HepG2 (cell line): Measurements from ENCODE around the gene ZC3H14. TPM values are rescaled to one million over a fixed set of nuclear protein-coding genes. Genes with fewer than 3 reads are reported as not detected.

Experiments used
- ARID5B ChIP-seq: IDR thresholded peaks from 2 replicates; pipeline ENCODE4 v1.4.0; 2020; ENCODE audit warnings: mild to moderate bottlenecking, missing genetic modification reagents
- BHLHE40 ChIP-seq: IDR thresholded peaks from 2 replicates; pipeline ENCODE4 v1.6.1; 2011; ENCODE audit warnings: low read length, improper control_type of control experiment
- CEBPG ChIP-seq: IDR thresholded peaks from 2 replicates; pipeline ENCODE4 v1.6.1; 2016
- EHMT2 ChIP-seq: fragments of 200-600 bp; sonication (generic); IDR thresholded peaks from 2 replicates; pipeline ENCODE4 v1.7.0; 2017; ENCODE audit warnings: antibody characterized with exemption, low read depth, low read length, borderline replicate concordance
- FOXA1 ChIP-seq, 2 experiments: fragments of 450-650 bp in 1 of 2; sonication (generic) in 1 of 2; formaldehyde crosslinking in 1 of 2; IDR thresholded peaks; 2 replicates each; pipeline versions ENCODE4 v1.4.0 to v1.6.1; 2016 to 2020; ENCODE audit warnings: missing genetic modification reagents in 1 of 2
- GABPB1 ChIP-seq: IDR thresholded peaks from 2 replicates; pipeline ENCODE4 v1.6.1; 2016; ENCODE audit warnings: mild to moderate bottlenecking, missing genetic modification reagents, moderate library complexity, missing compliant biosample characterization
- GPN1 ChIP-seq: sonication (generic); formaldehyde crosslinking; IDR thresholded peaks from 2 replicates; pipeline ENCODE4 v1.5.1; 2020; ENCODE audit warnings: missing genetic modification reagents, borderline replicate concordance
- GZF1 ChIP-seq: sonication (generic); formaldehyde crosslinking; IDR thresholded peaks from 2 replicates; pipeline ENCODE4 v1.5.1; 2020; ENCODE audit warnings: mild to moderate bottlenecking, missing genetic modification reagents
- HES4 ChIP-seq: sonication (generic); formaldehyde crosslinking; IDR thresholded peaks from 2 replicates; pipeline ENCODE4 v1.9.0; 2021; ENCODE audit warnings: mild to moderate bottlenecking, missing genetic modification reagents, borderline replicate concordance
- ISL2 ChIP-seq: sonication (generic); formaldehyde crosslinking; IDR thresholded peaks from 2 replicates; pipeline ENCODE4 v1.5.0; 2020; ENCODE audit warnings: missing genetic modification reagents
- KDM2A ChIP-seq: sonication (generic); formaldehyde crosslinking; IDR thresholded peaks from 2 replicates; pipeline ENCODE4 v1.4.0; 2020; ENCODE audit warnings: low read depth, missing genetic modification reagents, borderline replicate concordance
- MED1 ChIP-seq: sonication (generic); formaldehyde crosslinking; IDR thresholded peaks from 2 replicates; pipeline ENCODE4 v1.4.0; 2020; ENCODE audit warnings: missing genetic modification reagents
- MYC ChIP-seq: sonication (generic); formaldehyde crosslinking; IDR thresholded peaks from 2 replicates; pipeline ENCODE4 v1.9.0; 2021; ENCODE audit warnings: missing genetic modification reagents, borderline replicate concordance
- PAX8 ChIP-seq: sonication (generic); formaldehyde crosslinking; IDR thresholded peaks from 2 replicates; pipeline ENCODE4 v1.8.0; 2022; ENCODE audit warnings: mild to moderate bottlenecking, missing genetic modification reagents, borderline replicate concordance
- RBFOX2 ChIP-seq: fragments of 200-400 bp; formaldehyde crosslinking; IDR thresholded peaks from 2 replicates; pipeline ENCODE4 v1.6.1; 2017; ENCODE audit warnings: low read depth, mild to moderate bottlenecking, low read length
- REPIN1 ChIP-seq: sonication (generic); formaldehyde crosslinking; IDR thresholded peaks from 2 replicates; pipeline ENCODE4 v1.8.0; 2022; ENCODE audit warnings: missing genetic modification reagents, low read depth, mild to moderate bottlenecking, borderline replicate concordance
- SAP130 ChIP-seq: IDR thresholded peaks from 2 replicates; pipeline ENCODE4 v1.6.1; 2016; ENCODE audit warnings: low read depth
- SMARCC2 ChIP-seq: fragments of 450-650 bp; IDR thresholded peaks from 2 replicates; pipeline ENCODE4 v1.6.1; 2017; ENCODE audit warnings: antibody characterized with exemption, mild to moderate bottlenecking
- TBX2 ChIP-seq: sonication (generic); formaldehyde crosslinking; IDR thresholded peaks from 2 replicates; pipeline ENCODE4 v1.5.0; 2020; ENCODE audit warnings: missing genetic modification reagents, mild to moderate bottlenecking, borderline replicate concordance
- ZGPAT ChIP-seq: IDR thresholded peaks from 2 replicates; pipeline ENCODE4 v1.6.1; 2016; ENCODE audit warnings: mild to moderate bottlenecking
- ZKSCAN8 ChIP-seq: IDR thresholded peaks from 2 replicates; pipeline ENCODE4 v1.6.1; 2016; ENCODE audit warnings: borderline replicate concordance, missing genetic modification reagents, missing compliant biosample characterization
- ZNF143 ChIP-seq: sonication (generic); formaldehyde crosslinking; IDR thresholded peaks from 2 replicates; pipeline ENCODE4 v1.4.0; 2020; ENCODE audit warnings: missing genetic modification reagents
- ZNF460 ChIP-seq: sonication (generic); formaldehyde crosslinking; IDR thresholded peaks from 2 replicates; pipeline ENCODE4 v1.5.1; 2020; ENCODE audit warnings: missing genetic modification reagents, mild to moderate bottlenecking, borderline replicate concordance
- ZNF547 ChIP-seq: sonication (generic); formaldehyde crosslinking; IDR thresholded peaks from 2 replicates; pipeline ENCODE4 v1.5.1; 2020; ENCODE audit warnings: mild to moderate bottlenecking, missing genetic modification reagents
- polyA plus RNA-seq, 8 experiments: library from polyadenylated mRNA; depleted of rRNA in 3 of 8; stranded (reverse) in 7 of 8; unstranded in 1 of 8; fragments of >200 nt; fragmentation: Illumina TruSeq in 4 of 8; extraction: Trizol in 4 of 8; gene quantifications; 2 replicates each; pipeline versions ENCODE4 v1.2.1 to v1.2.3, GENCODE V29; 2011 to 2016; ENCODE audit warnings: low read depth in 4 of 8, missing spikeins in 1 of 8, mixed read lengths in 1 of 8; ENCODE audit not compliant: insufficient read depth in 1 of 8
- total RNA-seq, 5 experiments: library from RNA; depleted of rRNA; stranded (reverse); fragments of >200 nt; fragmentation: Illumina TruSeq; extraction: Trizol; gene quantifications; 2 replicates each; pipeline ENCODE4 v1.2.3, GENCODE V29; 2016; ENCODE audit warnings: low read depth in 1 of 5
- TF ChIP-seq, protein P1 (sequence below): sonication (generic); formaldehyde crosslinking; IDR thresholded peaks from 2 replicates; pipeline ENCODE4 v1.9.0; 2021; ENCODE audit warnings: missing genetic modification reagents, mild to moderate bottlenecking, borderline replicate concordance
- TF ChIP-seq, protein P2 (sequence below): sonication (generic); formaldehyde crosslinking; IDR thresholded peaks from 2 replicates; pipeline ENCODE4 v1.4.0; 2020; ENCODE audit warnings: missing genetic modification reagents

Gene ZC3H14
- total and polyA plus RNA-seq, 2 of the 13 experiments (the other 11 are each of a cell fraction or from before 2014, with no cell fraction given) = 65.1 to 67.5 TPM

- TF ChIP-seq ARID5B = peak; percentile 84
- TF ChIP-seq FOXA1 (IDR thresholded peaks at IDR 0.05) = peak; percentile 83
- peak; percentile 96 for TF ChIP-seq FOXA1 (CRISPR knock-in tag; IDR thresholded peaks at IDR 0.05)
- TF ChIP-seq CEBPG (CRISPR knock-in tag) = peak; percentile 67
- TF ChIP-seq MED1 = peak; percentile 33; the same call in 1 of the 2 replicates
- TF ChIP-seq BHLHE40 = 0 out of 2 replicates have a peak, but pooled peaks have one; percentile 32
- no peak for TF ChIP-seq GPN1 (CRISPR knock-in tag)
- no peak for TF ChIP-seq GABPB1 (CRISPR knock-in tag)
- no peak for TF ChIP-seq ZNF547 (CRISPR knock-in tag)
- peak; percentile 23; the same call in 1 of the 2 replicates for TF ChIP-seq ZKSCAN8 (CRISPR knock-in tag)
- TF ChIP-seq HES4 = no peak
- TF ChIP-seq ZGPAT = peak; percentile 56; the same call in 1 of the 2 replicates
- TF ChIP-seq, protein P1, sequence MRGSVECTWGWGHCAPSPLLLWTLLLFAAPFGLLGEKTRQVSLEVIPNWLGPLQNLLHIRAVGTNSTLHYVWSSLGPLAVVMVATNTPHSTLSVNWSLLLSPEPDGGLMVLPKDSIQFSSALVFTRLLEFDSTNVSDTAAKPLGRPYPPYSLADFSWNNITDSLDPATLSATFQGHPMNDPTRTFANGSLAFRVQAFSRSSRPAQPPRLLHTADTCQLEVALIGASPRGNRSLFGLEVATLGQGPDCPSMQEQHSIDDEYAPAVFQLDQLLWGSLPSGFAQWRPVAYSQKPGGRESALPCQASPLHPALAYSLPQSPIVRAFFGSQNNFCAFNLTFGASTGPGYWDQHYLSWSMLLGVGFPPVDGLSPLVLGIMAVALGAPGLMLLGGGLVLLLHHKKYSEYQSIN (CRISPR knock-in tag) = no peak
- no peak for TF ChIP-seq SMARCC2
- no peak for TF ChIP-seq KDM2A (CRISPR knock-in tag)
- TF ChIP-seq TBX2 (CRISPR knock-in tag) = peak; percentile 94
- no peak for TF ChIP-seq ZNF143
- TF ChIP-seq EHMT2 = 0 out of 2 replicates have a peak, but pooled peaks have one; percentile 40
- TF ChIP-seq ISL2 (CRISPR knock-in tag) = peak; percentile 53; the same call in 1 of the 2 replicates
- TF ChIP-seq, protein P2, sequence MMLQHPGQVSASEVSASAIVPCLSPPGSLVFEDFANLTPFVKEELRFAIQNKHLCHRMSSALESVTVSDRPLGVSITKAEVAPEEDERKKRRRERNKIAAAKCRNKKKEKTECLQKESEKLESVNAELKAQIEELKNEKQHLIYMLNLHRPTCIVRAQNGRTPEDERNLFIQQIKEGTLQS = peak; percentile 64; the same call in 1 of the 2 replicates
- TF ChIP-seq PAX8 = no peak
- TF ChIP-seq MYC (CRISPR knock-in tag) = no peak
- TF ChIP-seq ZNF460 (CRISPR knock-in tag) = no peak
- TF ChIP-seq SAP130 (CRISPR knock-in tag) = peak; percentile 84
- TF ChIP-seq RBFOX2 = no peak
- no peak for TF ChIP-seq GZF1 (CRISPR knock-in tag)
- TF ChIP-seq REPIN1 = no peak
These were observed 50.7 kb downstream of the ZC3H14 start (continued) for GRCh38 chr14:88613552-88614010.
